ENCODE measurements around the gene MT1HL1. TPM values are rescaled to one million over a fixed set of nuclear protein-coding genes. Genes with fewer than 3 reads are reported as not detected.

Gene MT1HL1
- total RNA-seq, 1 experiment from 2014 or later: not detected

DNA sequence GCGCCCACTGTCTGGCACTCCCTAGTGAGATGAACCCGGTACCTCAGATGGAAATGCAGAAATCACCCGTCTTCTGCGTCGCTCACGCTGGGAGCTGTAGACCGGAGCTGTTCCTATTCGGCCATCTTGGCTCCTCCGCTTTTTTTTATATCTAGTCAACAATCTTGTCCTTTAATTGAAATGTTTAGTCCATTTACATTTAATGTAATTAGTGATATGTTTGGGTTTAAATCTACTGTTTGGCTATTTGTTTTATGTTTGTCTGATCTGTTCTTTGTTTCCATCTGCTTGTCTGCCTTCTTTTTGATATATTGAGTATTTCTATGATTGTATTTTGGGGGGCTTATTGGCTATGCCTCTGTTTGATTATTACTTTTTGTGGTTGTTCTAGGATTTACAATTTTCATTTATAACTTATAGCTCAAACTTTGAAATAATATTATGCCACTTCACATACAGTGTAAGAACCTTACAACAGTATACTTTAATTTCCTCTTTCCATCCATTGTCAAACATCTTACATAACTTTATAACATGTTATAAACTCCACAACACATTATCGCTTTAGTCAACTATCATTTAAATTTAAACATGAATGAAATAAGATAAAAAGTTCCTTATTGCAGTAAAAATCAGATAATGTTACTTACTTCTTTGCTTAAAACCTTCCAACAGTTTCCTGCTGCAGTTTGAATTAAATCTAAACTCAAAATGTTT lies 21.3 kb upstream of the MT1HL1 start:
- Histone ChIP-seq H2AFZ (ENCODE audit: low read length) (no peak overlapping the region), H3K23me2 (ENCODE audit: insufficient read length, low read depth, low read length, poor library complexity, severe bottlenecking) (no peaks in the 10 kb centered on the region), H4K20me1 (ENCODE audit: control insufficient read depth, insufficient read depth, insufficient read length) (no peaks in the 10 kb centered on the region), H2BK12ac (ENCODE audit: insufficient read length, low read depth, low read length) (no peak overlapping the region), H3K14ac (ENCODE audit: insufficient read depth, low read length) (no peak overlapping the region), H3K23ac (ENCODE audit: insufficient read length, low read depth, low read length) (no peak overlapping the region), H4K91ac (ENCODE audit: insufficient read length, low read depth, low read length) (no peak overlapping the region), H3K79me2 (ENCODE audit: insufficient read depth, low read length) (no peaks in the 10 kb centered on the region), H3K9ac (ENCODE audit: extremely low read depth, insufficient read length, low read length) (no peak overlapping the region), H3K27ac (ENCODE audit: insufficient read length, low read depth, low read length) (no peak overlapping the region), H4K5ac (ENCODE audit: insufficient read length, low read depth, low read length) (no peak overlapping the region), H2BK15ac (ENCODE audit: low read depth, low read length) (no peak overlapping the region), H2AK5ac (ENCODE audit: insufficient read length, low read length) (no peak overlapping the region), H3T11ph (ENCODE audit: low read length) (no peak overlapping the region), H3K4me2 (ENCODE audit: insufficient read depth, insufficient read length, low read length) (no peak overlapping the region), H3K56ac (ENCODE audit: insufficient read length, low read depth, low read length) (no peak overlapping the region), H3K18ac (ENCODE audit: insufficient read length, low read depth, low read length) (no peak overlapping the region), H3K27me3 (ENCODE audit: insufficient read depth, low read length) (no peaks in the 10 kb centered on the region), H3K4me1 (ENCODE audit: insufficient read depth, low read length) (no peaks in the 10 kb centered on the region), H3K4ac (ENCODE audit: low read depth, low read length) (no peak overlapping the region), H3K9me3 (ENCODE audit: control insufficient read depth, low read depth, low read length) (no peaks in the 10 kb centered on the region), H2BK5ac (ENCODE audit: insufficient read length, low read length) (no peak overlapping the region), H3K79me1 (ENCODE audit: insufficient read depth, low read depth, low read length, poor library complexity, severe bottlenecking) (no peaks in the 10 kb centered on the region), H4K8ac (replicated peaks; ENCODE audit: insufficient read length, low read depth, low read length) (no peak overlapping the region), H2BK20ac (ENCODE audit: low read depth, low read length, poor library complexity, severe bottlenecking) (no peak overlapping the region), H2BK120ac (ENCODE audit: low read depth, low read length, poor library complexity, severe bottlenecking) (no peak overlapping the region)
- no peak for DNase-seq
- Mint-ChIP-seq H3K4me3 (no peak overlapping the region), H3K36me3 (ENCODE audit: insufficient read depth in 1 of 3, low read depth in 3 of 3) (peaks cover 6 to 7% (median 6%) of the 10 kb centered on the region in 3 experiments), H3K27ac (no peak overlapping the region), H3K9me3 (peaks cover 7 to 9% of the 10 kb centered on the region in 2 experiments), H3K27me3 (ENCODE audit: low read depth) (no peaks in the 10 kb centered on the region), H3K4me1 (peaks cover 10 to 16% of the 10 kb centered on the region in 2 experiments)
- WGBS (ENCODE audit: extremely low coverage, insufficient read length, low lambda C conversion rate): 100% methylated on average over 1 of the region's 10 CpGs
- TF ChIP-seq, protein P1, sequence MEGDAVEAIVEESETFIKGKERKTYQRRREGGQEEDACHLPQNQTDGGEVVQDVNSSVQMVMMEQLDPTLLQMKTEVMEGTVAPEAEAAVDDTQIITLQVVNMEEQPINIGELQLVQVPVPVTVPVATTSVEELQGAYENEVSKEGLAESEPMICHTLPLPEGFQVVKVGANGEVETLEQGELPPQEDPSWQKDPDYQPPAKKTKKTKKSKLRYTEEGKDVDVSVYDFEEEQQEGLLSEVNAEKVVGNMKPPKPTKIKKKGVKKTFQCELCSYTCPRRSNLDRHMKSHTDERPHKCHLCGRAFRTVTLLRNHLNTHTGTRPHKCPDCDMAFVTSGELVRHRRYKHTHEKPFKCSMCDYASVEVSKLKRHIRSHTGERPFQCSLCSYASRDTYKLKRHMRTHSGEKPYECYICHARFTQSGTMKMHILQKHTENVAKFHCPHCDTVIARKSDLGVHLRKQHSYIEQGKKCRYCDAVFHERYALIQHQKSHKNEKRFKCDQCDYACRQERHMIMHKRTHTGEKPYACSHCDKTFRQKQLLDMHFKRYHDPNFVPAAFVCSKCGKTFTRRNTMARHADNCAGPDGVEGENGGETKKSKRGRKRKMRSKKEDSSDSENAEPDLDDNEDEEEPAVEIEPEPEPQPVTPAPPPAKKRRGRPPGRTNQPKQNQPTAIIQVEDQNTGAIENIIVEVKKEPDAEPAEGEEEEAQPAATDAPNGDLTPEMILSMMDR (conservative IDR thresholded peaks at IDR 0.05): no peak
